DND-41 (cell line): Measurements from ENCODE around the gene SPATA17.

Source experiments
- EZH2 ChIP-seq: IDR thresholded peaks from 3 replicates; pipeline ENCODE4 v1.6.1; 2012; ENCODE audit warnings: borderline replicate concordance, low read depth, mild to moderate bottlenecking, moderate library complexity, low read length, inconsistent platforms; ENCODE audit not compliant: severe bottlenecking
- TF ChIP-seq, protein P1 (sequence below): IDR thresholded peaks from 2 replicates; pipeline ENCODE4 v1.5.1; 2012; ENCODE audit warnings: borderline replicate concordance, low read length, moderate library complexity, mild to moderate bottlenecking; ENCODE audit not compliant: poor library complexity, severe bottlenecking; ENCODE audit errors: extremely low read depth

DNA sequence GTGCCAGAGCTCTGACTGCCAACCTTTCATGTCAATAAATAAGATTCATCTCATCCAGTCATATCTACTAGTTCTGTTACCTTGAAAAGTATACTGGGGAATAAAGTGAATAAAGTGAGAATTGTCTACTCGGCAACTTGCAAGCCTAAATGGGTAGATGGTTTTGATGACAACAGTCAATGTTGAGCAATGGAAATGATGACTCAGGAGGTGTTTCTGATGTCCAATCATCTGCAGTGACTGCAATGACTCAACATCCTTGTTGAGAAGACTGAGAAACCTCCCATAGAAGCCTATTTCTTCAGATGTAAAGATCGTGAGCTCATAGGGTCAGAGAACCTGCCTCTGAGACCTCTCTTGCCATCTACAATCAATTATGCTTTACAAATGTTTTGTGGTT is 276.4 kb downstream of the SPATA17 start:
- no peak for TF ChIP-seq EZH2
- TF ChIP-seq, protein P1, sequence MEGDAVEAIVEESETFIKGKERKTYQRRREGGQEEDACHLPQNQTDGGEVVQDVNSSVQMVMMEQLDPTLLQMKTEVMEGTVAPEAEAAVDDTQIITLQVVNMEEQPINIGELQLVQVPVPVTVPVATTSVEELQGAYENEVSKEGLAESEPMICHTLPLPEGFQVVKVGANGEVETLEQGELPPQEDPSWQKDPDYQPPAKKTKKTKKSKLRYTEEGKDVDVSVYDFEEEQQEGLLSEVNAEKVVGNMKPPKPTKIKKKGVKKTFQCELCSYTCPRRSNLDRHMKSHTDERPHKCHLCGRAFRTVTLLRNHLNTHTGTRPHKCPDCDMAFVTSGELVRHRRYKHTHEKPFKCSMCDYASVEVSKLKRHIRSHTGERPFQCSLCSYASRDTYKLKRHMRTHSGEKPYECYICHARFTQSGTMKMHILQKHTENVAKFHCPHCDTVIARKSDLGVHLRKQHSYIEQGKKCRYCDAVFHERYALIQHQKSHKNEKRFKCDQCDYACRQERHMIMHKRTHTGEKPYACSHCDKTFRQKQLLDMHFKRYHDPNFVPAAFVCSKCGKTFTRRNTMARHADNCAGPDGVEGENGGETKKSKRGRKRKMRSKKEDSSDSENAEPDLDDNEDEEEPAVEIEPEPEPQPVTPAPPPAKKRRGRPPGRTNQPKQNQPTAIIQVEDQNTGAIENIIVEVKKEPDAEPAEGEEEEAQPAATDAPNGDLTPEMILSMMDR = no peak
